ENCODE results near the gene UBQLNL.

DNA sequence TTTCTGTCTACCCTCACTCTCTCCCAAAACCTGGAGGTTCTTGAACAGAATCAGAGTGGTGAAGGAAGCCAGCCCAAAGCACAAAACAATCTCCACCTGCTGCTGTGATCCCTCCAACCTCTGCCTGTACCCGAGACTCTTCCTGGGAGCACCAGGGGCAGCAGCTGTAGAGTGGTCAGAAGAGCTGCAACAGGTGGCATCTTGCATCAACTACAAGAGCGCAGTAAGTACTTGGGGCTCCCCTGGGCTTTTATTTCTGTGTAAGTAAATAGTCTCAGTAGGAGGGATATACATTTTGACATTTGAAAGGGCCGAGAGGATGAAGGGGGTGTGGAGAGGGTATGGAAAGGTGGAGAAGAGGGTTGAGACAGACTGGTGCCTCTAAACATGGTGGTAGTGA lies 8.3 kb upstream of the UBQLNL start:
- TF ChIP-seq, protein P1, sequence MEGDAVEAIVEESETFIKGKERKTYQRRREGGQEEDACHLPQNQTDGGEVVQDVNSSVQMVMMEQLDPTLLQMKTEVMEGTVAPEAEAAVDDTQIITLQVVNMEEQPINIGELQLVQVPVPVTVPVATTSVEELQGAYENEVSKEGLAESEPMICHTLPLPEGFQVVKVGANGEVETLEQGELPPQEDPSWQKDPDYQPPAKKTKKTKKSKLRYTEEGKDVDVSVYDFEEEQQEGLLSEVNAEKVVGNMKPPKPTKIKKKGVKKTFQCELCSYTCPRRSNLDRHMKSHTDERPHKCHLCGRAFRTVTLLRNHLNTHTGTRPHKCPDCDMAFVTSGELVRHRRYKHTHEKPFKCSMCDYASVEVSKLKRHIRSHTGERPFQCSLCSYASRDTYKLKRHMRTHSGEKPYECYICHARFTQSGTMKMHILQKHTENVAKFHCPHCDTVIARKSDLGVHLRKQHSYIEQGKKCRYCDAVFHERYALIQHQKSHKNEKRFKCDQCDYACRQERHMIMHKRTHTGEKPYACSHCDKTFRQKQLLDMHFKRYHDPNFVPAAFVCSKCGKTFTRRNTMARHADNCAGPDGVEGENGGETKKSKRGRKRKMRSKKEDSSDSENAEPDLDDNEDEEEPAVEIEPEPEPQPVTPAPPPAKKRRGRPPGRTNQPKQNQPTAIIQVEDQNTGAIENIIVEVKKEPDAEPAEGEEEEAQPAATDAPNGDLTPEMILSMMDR (IDR thresholded peaks at IDR 0.05): no peak
- no peak for TF ChIP-seq POLR2A (IDR thresholded peaks at IDR 0.05)

Measured in testis (tissue), 2 donors.